Urinary bladder (tissue), 4 donors: ENCODE data around the gene CFAP299. TPM values are rescaled to one million over a fixed set of nuclear protein-coding genes. Genes with fewer than 3 reads are reported as not detected.

Experiments
- DNase-seq: peaks from one replicate; pipeline ENCODE4 v3.0.0-alpha.2; 2015; ENCODE audit errors: extremely low spot score
- H3K27ac ChIP-seq: one replicate; pipeline ENCODE4 v1.5.1; 2013; ENCODE audit warnings: low read depth, mild to moderate bottlenecking, moderate library complexity
- H3K36me3 ChIP-seq: one replicate; pipeline ENCODE4 v1.6.1; 2013; ENCODE audit warnings: mild to moderate bottlenecking, moderate library complexity; ENCODE audit not compliant: insufficient read depth
- H3K4me1 ChIP-seq: one replicate; pipeline ENCODE4 v1.6.1; 2013; ENCODE audit warnings: mild to moderate bottlenecking, moderate library complexity; ENCODE audit not compliant: insufficient read depth
- H3K4me3 ChIP-seq: one replicate; pipeline ENCODE4 v1.5.1; 2013; ENCODE audit warnings: low read depth, low read length
- WGBS: extraction: QIAGEN DNeasy Blood & Tissue Kit; methylation state at CpG from one replicate; pipeline ENCODE4 v1.1.7; 2013; 5-methylcytosine and 5-hydroxymethylcytosine counted together
- polyA plus RNA-seq: library from polyadenylated mRNA; stranded (reverse); fragments of 200-250 nt; gene quantifications from one replicate; pipeline ENCODE4 v1.2.3, GENCODE V29; 2013
- total RNA-seq: library from RNA; depleted of rRNA; stranded (reverse); fragments of >200 nt; gene quantifications from one replicate; pipeline ENCODE4 v1.2.3, GENCODE V29; 2014
- donor health status: healthy with polysubstance abuse.
- donor health status: healthy.

The CFAP299 gene
- total and polyA plus RNA-seq, 2 donors = not detected

GRCh38 chr4:80878218-80878617, 542.7 kb downstream of the CFAP299 start:
- H3K4me1 ChIP-seq = no peaks in the 10 kb centered on the region
- no peak overlapping the region for H3K27ac ChIP-seq
- 18% methylated on average over 1 of the region's 1 CpG for WGBS
- no peaks in the 10 kb centered on the region for H3K36me3 ChIP-seq
- DNase-seq = no peak
- no peak overlapping the region for H3K4me3 ChIP-seq

DNA sequence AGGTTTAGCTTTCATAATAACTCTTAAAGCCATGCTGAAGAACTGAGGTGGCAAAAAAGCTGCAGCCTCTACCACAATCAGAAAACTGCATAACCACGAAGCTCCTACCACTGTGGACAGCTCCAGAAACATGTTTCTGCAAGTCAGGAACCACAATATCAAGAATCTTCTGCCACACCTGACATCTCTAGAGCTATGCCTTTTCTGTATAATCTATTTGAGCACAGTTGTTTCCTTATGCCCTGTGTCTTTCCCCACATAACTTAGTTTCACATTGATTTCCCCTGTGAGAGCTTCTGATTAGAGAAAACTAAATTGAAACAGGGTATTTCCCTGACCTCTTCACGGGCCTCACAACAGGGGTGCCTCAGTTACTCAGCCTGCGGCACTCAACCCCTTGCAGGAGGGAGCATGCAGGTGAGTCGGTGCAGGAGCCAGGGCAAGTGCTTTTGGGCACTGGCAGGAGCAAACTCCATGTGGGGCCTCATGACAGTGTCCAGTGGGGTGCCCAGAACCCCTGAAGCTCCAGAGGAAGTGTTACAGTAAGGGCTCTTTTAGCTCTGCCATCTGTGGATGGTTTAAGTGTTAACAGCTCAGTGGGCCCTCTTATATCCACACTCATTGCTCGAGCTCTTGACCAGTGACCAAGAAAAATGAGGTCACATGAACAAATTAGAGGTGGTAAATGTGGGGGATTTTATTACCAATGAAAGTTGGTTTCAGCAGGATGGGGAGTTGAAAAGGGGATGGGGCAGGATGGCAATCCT, 562.2 kb downstream of the CFAP299 start:
- 75% methylated on average over 5 of the region's 5 CpGs for WGBS
- Histone ChIP-seq H3K27ac (no peak overlapping the region), H3K4me3 (no peak overlapping the region), H3K4me1 (no peaks in the 10 kb centered on the region), H3K36me3 (no peaks in the 10 kb centered on the region)
- no peak for DNase-seq

DNA sequence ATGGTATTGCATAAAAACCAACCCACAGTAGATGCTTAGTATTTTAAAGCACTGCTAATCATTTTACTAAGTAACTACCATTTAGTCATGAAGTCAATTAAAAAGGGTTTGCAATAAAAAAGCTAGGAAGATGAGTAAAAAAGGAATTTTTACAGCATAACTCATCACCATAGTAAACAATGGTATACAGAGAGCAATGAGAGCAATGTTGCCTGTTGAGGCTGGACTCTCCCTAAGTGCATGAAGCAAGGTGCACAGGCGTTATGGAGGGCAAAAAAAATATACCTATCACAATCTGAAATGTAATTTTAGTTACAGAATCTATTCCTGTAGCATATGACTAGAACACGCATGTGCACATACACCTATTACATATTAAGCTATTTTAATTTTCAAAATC, 565.4 kb downstream of the CFAP299 start:
- Histone ChIP-seq H3K27ac (no peak overlapping the region), H3K36me3 (no peaks in the 10 kb centered on the region), H3K4me1 (no peaks in the 10 kb centered on the region), H3K4me3 (no peak overlapping the region)
- no peak for DNase-seq
- WGBS = 82% methylated on average over 2 of the region's 2 CpGs

GRCh38 chr4:80903020-80903419, 567.5 kb downstream of the CFAP299 start:
- DNase-seq = no peak
- Histone ChIP-seq H3K36me3 (no peaks in the 10 kb centered on the region), H3K4me1 (no peaks in the 10 kb centered on the region), H3K4me3 (no peak overlapping the region), H3K27ac (no peak overlapping the region)

- H3K4me3 ChIP-seq = no peak overlapping the region
- WGBS = 96% methylated on average over 1 of the region's 1 CpG
- no peak overlapping the region for H3K27ac ChIP-seq
- H3K36me3 ChIP-seq = no peaks in the 10 kb centered on the region
- H3K4me1 ChIP-seq = no peaks in the 10 kb centered on the region
- DNase-seq = no peak
Measured at GRCh38 chr4:80909938-80910337, 574.4 kb downstream of the CFAP299 start.

DNA sequence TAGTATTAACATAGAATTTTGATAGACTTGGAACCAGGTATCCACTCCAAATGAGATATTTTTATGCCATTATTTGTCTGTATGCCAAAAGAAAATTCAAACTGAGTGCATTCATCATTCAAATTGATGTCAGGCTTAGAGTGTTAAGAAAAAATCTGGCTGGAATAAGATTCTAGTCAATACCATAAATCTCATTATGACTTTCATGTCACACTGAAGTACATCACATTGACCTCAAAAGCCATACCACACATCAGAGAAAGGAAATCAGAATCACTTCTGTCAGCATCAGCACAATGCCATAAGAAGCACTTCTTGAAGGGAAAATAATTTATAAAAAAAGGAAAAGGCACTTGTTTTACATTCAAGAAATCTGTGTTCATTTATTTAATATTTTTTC, 575.9 kb downstream of the CFAP299 start:
- no peak for DNase-seq
- H3K4me1 ChIP-seq = no peaks in the 10 kb centered on the region
- no peaks in the 10 kb centered on the region for H3K36me3 ChIP-seq
- H3K4me3 ChIP-seq = no peak overlapping the region
- H3K27ac ChIP-seq = no peak overlapping the region

DNA sequence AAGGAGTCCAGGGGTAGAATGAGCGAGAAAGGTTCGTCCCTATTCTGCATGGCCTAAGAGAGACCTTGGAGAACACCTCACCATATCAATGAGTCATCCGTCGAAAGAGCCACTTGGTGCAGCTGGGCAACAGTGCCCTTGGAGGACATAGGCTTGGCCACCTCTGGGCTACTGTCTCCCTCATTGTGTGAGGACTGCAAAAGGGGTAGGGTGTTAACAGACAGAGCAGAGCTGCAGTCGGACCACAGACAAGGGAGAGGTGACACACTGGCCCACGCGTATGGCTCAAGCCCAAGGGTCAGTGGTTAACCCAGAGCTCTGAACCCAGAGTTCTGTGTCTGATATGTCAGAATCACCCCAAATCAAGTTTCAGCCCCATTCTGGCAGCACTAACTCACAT, 576.8 kb downstream of the CFAP299 start:
- 95% methylated on average over 7 of the region's 7 CpGs for WGBS
- H3K36me3 ChIP-seq = no peaks in the 10 kb centered on the region
- no peak overlapping the region for H3K4me3 ChIP-seq
- no peak overlapping the region for H3K27ac ChIP-seq
- DNase-seq = no peak
- H3K4me1 ChIP-seq = no peaks in the 10 kb centered on the region

GRCh38 chr4:80913381-80913780, 577.9 kb downstream of the CFAP299 start:
- Histone ChIP-seq H3K4me3 (no peak overlapping the region), H3K27ac (no peak overlapping the region), H3K36me3 (no peaks in the 10 kb centered on the region), H3K4me1 (no peaks in the 10 kb centered on the region)
- DNase-seq = no peak
- WGBS = 77% methylated on average over 3 of the region's 3 CpGs

- Histone ChIP-seq H3K36me3 (no peaks in the 10 kb centered on the region), H3K4me1 (no peaks in the 10 kb centered on the region), H3K27ac (no peak overlapping the region), H3K4me3 (no peak overlapping the region)
- WGBS = 88% methylated on average over 3 of the region's 3 CpGs
- no peak for DNase-seq
Measured at GRCh38 chr4:80916770-80917169, 581.2 kb downstream of the CFAP299 start.

- no peak for DNase-seq
- no peak overlapping the region for H3K27ac ChIP-seq
Measured at GRCh38 chr4:80918004-80918403, 582.5 kb downstream of the CFAP299 start.

GRCh38 chr4:80921441-80921840, 585.9 kb downstream of the CFAP299 start:
- peak; percentile 11 for DNase-seq
- Histone ChIP-seq H3K27ac (no peak overlapping the region), H3K4me3 (no peak overlapping the region), H3K4me1 (no peaks in the 10 kb centered on the region), H3K36me3 (no peaks in the 10 kb centered on the region)
- WGBS = 68% methylated on average over 2 of the region's 2 CpGs

More at GRCh38 chr4:80918004-80918403, 582.5 kb downstream of the CFAP299 start:
- H3K36me3 ChIP-seq = no peaks in the 10 kb centered on the region
- no peaks in the 10 kb centered on the region for H3K4me1 ChIP-seq
- no peak overlapping the region for H3K4me3 ChIP-seq

DNA sequence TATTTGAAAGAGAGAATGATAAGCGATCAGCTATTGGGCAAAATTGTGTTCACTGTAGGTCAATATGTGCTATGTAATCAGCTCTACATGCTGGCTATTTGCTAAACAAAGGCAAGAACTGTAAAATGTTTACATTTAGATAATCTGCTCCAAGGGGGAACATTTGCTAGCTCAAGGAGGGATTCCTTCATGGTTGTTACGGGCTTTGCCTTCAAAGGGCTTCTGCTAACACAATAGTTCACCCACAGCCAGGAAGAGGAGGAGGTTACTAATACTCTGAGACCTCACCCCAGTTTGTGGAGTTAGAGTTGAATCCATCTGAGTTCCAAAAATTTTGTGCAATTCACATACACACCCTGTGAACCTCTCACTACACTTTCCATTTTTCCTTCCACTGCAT, 587.4 kb downstream of the CFAP299 start:
- no peaks in the 10 kb centered on the region for H3K36me3 ChIP-seq
- H3K4me1 ChIP-seq = no peaks in the 10 kb centered on the region
- H3K27ac ChIP-seq = no peak overlapping the region
- no peak overlapping the region for H3K4me3 ChIP-seq
- DNase-seq = no peak
- 81% methylated on average over 2 of the region's 2 CpGs for WGBS

DNA sequence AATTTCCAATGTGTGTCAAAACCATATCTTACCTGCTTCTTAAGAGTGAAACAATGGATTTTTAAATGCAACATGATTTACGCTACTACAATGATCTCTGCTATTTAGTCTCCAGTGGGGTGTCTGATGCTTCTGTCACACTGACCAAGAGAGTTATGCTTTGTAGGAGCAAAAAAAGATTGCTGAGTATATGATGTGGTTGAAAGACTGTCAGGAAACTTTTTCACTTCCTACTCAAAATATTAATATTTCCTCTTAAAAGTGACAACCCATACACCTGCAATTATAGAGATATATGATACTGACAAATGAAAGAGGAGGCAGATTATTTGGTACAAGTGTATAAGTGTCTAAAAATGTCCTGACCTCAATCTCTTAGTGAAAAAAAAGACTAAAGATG, 589.8 kb downstream of the CFAP299 start:
- DNase-seq = no peak
- WGBS = 99% methylated on average over 1 of the region's 1 CpG
- Histone ChIP-seq H3K4me3 (no peak overlapping the region), H3K4me1 (no peaks in the 10 kb centered on the region), H3K27ac (no peak overlapping the region), H3K36me3 (no peaks in the 10 kb centered on the region)

- Histone ChIP-seq H3K4me3 (no peak overlapping the region), H3K4me1 (no peaks in the 10 kb centered on the region), H3K27ac (no peak overlapping the region), H3K36me3 (no peaks in the 10 kb centered on the region)
- 67% methylated on average over 1 of the region's 1 CpG for WGBS
- no peak for DNase-seq
Measured at GRCh38 chr4:80926446-80926845, 590.9 kb downstream of the CFAP299 start.

GRCh38 chr4:80926891-80927290, 591.4 kb downstream of the CFAP299 start:
- Histone ChIP-seq H3K4me3 (no peak overlapping the region), H3K36me3 (no peaks in the 10 kb centered on the region), H3K4me1 (no peaks in the 10 kb centered on the region), H3K27ac (no peak overlapping the region)
- no peak for DNase-seq
- WGBS = 74% methylated on average over 1 of the region's 1 CpG
